Measurements from ENCODE around the gene SPECC1.
A peak's percentile ranks its signal among the peaks of the same experiment; 100 is the strongest.

The SPECC1 gene

DNA sequence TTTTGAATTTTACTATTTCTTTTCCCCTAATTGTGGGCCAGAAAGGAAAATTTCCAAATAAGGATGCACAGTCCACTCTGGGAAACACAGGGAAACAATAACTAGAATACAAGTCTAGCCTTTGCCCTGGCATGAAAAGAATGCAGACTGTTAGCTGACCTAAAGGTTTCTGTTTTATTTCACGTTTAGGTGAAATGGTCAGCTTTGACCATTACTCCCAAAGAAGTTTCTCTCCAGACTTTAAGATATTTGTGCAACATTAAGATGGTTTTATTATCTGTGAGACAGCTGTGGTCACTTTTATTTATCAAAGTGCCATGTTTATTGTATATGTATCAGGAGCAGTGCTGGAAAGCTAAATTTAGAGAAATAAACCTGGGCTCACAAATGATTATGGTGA is 163.9 kb downstream of the SPECC1 start:
- TF ChIP-seq, protein P1, sequence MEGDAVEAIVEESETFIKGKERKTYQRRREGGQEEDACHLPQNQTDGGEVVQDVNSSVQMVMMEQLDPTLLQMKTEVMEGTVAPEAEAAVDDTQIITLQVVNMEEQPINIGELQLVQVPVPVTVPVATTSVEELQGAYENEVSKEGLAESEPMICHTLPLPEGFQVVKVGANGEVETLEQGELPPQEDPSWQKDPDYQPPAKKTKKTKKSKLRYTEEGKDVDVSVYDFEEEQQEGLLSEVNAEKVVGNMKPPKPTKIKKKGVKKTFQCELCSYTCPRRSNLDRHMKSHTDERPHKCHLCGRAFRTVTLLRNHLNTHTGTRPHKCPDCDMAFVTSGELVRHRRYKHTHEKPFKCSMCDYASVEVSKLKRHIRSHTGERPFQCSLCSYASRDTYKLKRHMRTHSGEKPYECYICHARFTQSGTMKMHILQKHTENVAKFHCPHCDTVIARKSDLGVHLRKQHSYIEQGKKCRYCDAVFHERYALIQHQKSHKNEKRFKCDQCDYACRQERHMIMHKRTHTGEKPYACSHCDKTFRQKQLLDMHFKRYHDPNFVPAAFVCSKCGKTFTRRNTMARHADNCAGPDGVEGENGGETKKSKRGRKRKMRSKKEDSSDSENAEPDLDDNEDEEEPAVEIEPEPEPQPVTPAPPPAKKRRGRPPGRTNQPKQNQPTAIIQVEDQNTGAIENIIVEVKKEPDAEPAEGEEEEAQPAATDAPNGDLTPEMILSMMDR (IDR thresholded peaks at IDR 0.05) = no peak
- H3K9me3 Mint-ChIP-seq = no peaks in the 10 kb centered on the region
- H3K27me3 Mint-ChIP-seq (ENCODE audit: low read depth, poor library complexity) = peaks cover 4% of the 10 kb centered on the region
- H3K4me3 Mint-ChIP-seq = no peak overlapping the region
- H3K4me1 Mint-ChIP-seq = peaks cover 17% of the 10 kb centered on the region
- no peak overlapping the region for H3K27ac Mint-ChIP-seq
- DNase-seq = no peak
- H3K36me3 Mint-ChIP-seq (ENCODE audit: low read depth) = no peaks in the 10 kb centered on the region

DNA sequence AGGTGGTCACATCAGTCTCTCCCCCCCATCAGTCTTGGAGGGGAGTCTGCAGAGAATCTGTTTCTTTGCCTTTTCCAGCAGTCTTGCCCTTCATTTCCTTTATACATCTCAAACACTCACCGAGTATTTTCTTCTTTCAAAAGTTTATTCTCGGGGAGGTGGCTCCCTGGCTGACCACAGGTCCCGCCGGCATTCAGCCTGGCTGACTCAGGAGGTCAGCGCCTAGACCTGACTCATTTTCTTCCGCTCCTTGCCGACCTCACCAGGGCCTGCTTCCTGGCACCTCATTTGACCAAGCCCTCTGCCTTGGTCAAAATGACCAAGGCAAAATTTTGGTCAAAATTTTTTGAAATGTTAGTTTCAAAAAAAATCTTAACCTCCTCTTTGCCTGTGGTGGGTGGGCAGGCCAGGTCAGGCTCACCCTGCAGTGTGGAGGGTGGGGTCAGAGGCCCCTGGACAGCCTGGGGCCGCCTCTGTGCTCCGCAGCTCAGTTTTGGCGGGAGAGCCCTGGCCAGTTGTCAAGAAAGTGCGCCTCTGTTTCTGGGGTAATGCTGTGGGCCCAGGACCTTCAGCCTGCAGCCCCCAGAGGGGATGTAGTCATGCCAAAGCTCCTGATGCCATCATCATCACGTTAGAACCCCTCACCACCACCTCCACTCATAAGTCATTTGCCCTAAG is 165.6 kb downstream of the SPECC1 start:
- Mint-ChIP-seq H3K4me1 (peaks cover 24% of the 10 kb centered on the region), H3K4me3 (no peak overlapping the region), H3K9me3 (no peaks in the 10 kb centered on the region), H3K36me3 (ENCODE audit: low read depth) (no peaks in the 10 kb centered on the region), H3K27ac (no peak overlapping the region), H3K27me3 (ENCODE audit: low read depth, poor library complexity) (peaks cover 4% of the 10 kb centered on the region)
- TF ChIP-seq, protein P1 (IDR thresholded peaks at IDR 0.05) = no peak
- no peak for DNase-seq

DNA sequence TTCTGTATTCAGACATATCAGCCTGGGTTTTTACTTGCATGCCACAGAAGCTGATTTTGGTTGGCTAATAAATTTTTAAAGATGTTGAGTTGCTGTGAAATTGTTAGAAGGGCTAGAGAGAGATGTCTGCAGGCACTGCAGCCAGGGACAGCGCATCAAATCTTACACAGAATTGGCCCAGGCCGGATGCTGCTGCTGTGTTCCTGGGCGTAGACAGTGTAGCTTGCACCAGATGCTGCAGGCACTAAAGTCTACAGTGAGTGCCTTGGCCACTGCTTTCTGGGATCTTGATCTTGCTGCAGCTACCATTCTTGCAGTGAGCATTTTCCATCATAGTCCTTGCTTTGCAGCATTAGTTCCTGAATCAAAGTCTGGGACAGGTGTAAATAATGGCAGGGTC is 169.9 kb downstream of the SPECC1 start:
- H3K4me3 Mint-ChIP-seq = no peak overlapping the region
- DNase-seq = no peak
- no peaks in the 10 kb centered on the region for H3K36me3 Mint-ChIP-seq (ENCODE audit: low read depth)
- TF ChIP-seq, protein P1 (IDR thresholded peaks at IDR 0.05) = no peak
- H3K27ac Mint-ChIP-seq = no peak overlapping the region
- peaks cover 7% of the 10 kb centered on the region for H3K4me1 Mint-ChIP-seq
- H3K27me3 Mint-ChIP-seq (ENCODE audit: low read depth, poor library complexity) = no peaks in the 10 kb centered on the region
- H3K9me3 Mint-ChIP-seq = no peaks in the 10 kb centered on the region

DNA sequence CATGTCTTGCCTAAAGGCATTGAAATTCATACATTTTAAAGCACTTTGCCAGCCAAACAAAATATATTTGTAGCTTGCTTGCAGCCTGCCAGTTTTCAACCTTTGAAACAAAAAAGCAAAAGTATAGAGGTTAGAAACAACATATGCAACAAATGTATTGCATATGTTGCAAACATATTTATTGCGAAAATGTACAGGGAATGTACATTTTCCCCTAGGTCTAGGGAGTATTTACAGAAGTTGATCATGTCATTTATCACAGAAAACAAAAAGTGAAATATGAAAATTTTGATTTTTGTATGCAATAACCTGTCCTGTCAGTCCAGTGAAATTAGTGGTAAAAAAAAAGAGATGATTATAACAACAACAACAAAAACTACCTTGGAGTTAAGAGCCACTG is 171.5 kb downstream of the SPECC1 start:
- no peaks in the 10 kb centered on the region for H3K9me3 Mint-ChIP-seq
- no peak overlapping the region for H3K4me3 Mint-ChIP-seq
- H3K36me3 Mint-ChIP-seq (ENCODE audit: low read depth) = no peaks in the 10 kb centered on the region
- TF ChIP-seq, protein P1 (IDR thresholded peaks at IDR 0.05) = no peak
- H3K4me1 Mint-ChIP-seq = peaks cover 7% of the 10 kb centered on the region
- no peaks in the 10 kb centered on the region for H3K27me3 Mint-ChIP-seq (ENCODE audit: low read depth, poor library complexity)
- no peak for DNase-seq
- no peak overlapping the region for H3K27ac Mint-ChIP-seq

DNA sequence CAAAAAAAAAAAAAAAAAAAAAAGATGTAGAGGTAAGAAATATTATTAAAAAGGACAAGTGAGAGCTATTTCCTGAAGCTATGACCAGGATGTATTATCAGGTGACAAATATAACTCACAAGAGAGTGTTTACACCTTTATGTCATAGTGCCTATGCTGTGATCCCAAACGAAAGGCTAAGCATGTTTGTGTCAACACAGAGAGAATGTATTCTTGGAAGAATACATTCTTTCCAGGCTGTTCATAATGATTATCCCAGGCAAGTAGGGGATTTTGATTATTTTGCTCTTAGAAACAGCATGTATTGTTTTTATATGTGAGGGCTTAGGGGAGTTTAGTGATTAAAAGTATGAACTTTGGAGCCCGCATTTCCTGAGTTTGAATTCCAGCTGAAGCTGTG is 175.0 kb downstream of the SPECC1 start:
- Mint-ChIP-seq H3K4me3 (no peak overlapping the region), H3K36me3 (ENCODE audit: low read depth) (no peaks in the 10 kb centered on the region), H3K27ac (no peak overlapping the region), H3K4me1 (peaks cover 7% of the 10 kb centered on the region), H3K27me3 (ENCODE audit: low read depth, poor library complexity) (no peaks in the 10 kb centered on the region), H3K9me3 (no peaks in the 10 kb centered on the region)
- no peak for DNase-seq
- TF ChIP-seq, protein P1 (IDR thresholded peaks at IDR 0.05) = no peak

DNA sequence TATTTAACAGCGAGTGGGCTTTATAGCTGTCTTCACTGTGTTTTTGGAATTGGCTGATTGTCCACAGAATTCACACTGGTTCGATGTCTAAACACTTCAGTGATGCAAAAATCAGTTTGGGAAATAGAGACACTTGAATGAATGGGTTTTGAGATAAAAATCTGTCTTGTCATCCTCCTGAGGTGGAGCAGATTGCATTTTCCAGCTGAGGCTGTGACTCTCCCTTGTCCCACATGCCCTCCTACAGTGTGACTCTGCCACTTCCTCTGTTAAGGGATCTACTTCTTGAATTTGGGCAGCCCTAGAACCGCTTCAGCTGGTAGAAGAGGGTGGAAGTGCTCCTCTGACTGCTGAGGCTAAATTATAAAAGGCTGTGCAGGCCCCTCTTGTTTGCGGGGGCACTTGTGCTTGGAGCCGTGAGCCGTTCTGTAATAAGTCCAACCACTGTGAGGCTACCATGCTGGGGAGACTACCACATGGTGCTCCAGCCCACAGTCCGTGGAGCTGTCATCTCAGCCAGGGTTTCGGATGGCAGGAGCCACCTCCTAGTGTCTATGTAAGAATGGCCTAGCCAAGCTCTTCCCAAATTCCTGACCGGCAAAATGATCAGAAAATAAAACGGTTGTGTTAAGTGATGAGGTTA is 175.9 kb downstream of the SPECC1 start:
- Mint-ChIP-seq H3K27ac (peak overlapping the region; percentile 16), H3K4me1 (peaks cover 14% of the 10 kb centered on the region), H3K27me3 (ENCODE audit: low read depth, poor library complexity) (no peaks in the 10 kb centered on the region), H3K36me3 (ENCODE audit: low read depth) (no peaks in the 10 kb centered on the region), H3K9me3 (no peaks in the 10 kb centered on the region), H3K4me3 (no peak overlapping the region)
- TF ChIP-seq, protein P1 (IDR thresholded peaks at IDR 0.05) = no peak
- no peak for DNase-seq

Data from nephron progenitor cell (in vitro differentiated cells).